ACC112 (cell line): ENCODE results near the gene SPEF1.

Experiments
- H2AFZ ChIP-seq: fragments of 200-600 bp; sonication (generic); one replicate; pipeline ENCODE4 v1.6.0; 2017; ENCODE audit warnings: antibody characterized with exemption, low read length; ENCODE audit not compliant: unreplicated experiment
- H3K27ac ChIP-seq: fragments of 200-600 bp; sonication (generic); 2 replicates; pipeline ENCODE4 v1.5.1; 2014; ENCODE audit warnings: low read depth, mild to moderate bottlenecking, antibody characterized with exemption, low read length, moderate library complexity
- H3K27me3 ChIP-seq: fragments of 200-600 bp; sonication (generic); 2 replicates; pipeline ENCODE4 v1.6.1; 2014; ENCODE audit warnings: mild to moderate bottlenecking, antibody characterized with exemption, low read length, moderate library complexity, mixed read lengths; ENCODE audit not compliant: insufficient read depth
- H3K36me3 ChIP-seq: fragments of 200-600 bp; sonication (generic); 2 replicates; pipeline ENCODE4 v1.6.1; 2016; ENCODE audit warnings: mild to moderate bottlenecking, antibody characterized with exemption, low read length, moderate library complexity, mixed read lengths; ENCODE audit not compliant: insufficient read depth
- H3K4me1 ChIP-seq: fragments of 200-600 bp; sonication (generic); one replicate; pipeline ENCODE4 v1.6.1; 2016; ENCODE audit warnings: low read length, mixed read lengths; ENCODE audit not compliant: insufficient read depth, unreplicated experiment, control insufficient read depth
- H3K4me3 ChIP-seq: fragments of 200-600 bp; sonication (generic); 2 replicates; pipeline ENCODE4 v1.5.1; 2014; ENCODE audit warnings: mild to moderate bottlenecking, low read depth, low read length
- H3K79me2 ChIP-seq: fragments of 200-600 bp; sonication (generic); one replicate; pipeline ENCODE4 v1.6.0; 2016; ENCODE audit warnings: low read length; ENCODE audit not compliant: control insufficient read depth, unreplicated experiment, insufficient read depth

Gene SPEF1

DNA sequence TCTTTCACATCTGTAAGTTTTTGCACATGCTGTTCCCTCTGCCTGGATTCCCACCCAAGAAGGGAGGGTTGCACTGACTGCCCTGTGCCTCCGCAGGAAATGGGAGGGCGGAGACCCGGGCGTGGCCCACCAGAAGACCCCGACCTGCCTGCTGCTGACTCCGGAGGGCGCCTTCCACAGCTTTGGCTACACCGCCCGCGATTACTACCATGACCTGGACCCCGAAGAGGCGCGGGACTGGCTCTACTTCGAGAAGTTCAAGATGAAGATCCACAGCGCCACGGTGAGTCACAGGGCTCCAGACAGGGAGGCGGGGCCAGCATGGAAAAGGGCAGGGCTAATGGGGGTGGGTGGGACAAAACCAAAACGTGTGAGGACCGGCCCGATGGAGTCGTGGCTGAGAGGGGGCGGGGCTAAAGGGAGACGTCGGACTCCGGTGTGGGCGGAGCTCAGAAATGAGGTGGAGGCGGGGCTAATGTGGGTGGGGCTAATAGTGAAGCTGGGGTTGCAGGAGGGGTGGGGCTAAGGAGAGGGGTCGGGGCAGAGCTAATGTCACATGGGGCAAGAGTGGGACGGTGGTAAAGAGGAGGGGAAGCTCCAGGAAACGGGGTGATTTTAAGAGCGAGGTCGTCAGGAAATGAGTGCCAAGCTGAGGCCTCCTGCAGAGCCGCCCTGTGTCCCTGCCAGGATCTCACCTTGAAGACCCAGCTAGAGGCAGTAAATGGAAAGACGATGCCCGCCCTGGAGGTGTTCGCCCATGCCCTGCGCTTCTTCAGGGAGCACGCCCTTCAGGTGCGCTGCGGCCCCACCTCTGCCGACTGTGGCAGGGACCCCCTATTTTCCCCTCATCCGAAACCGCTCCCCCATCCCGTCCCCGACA lies 36.2 kb downstream of the SPEF1 start:
- Histone ChIP-seq H3K36me3 (no peaks in the 10 kb centered on the region), H2AFZ (no peak overlapping the region), H3K79me2 (no peaks in the 10 kb centered on the region), H3K27me3 (no peaks in the 10 kb centered on the region), H3K27ac (no peak overlapping the region), H3K4me3 (no peak overlapping the region), H3K4me1 (no peaks in the 10 kb centered on the region)

GRCh38 chr20:3744037-3744436 lies 37.2 kb downstream of the SPEF1 start:
- H3K4me1 ChIP-seq = no peaks in the 10 kb centered on the region
- H3K36me3 ChIP-seq = no peaks in the 10 kb centered on the region
- no peaks in the 10 kb centered on the region for H3K79me2 ChIP-seq
- H3K27ac ChIP-seq = no peak overlapping the region
- no peak overlapping the region for H3K4me3 ChIP-seq
- no peaks in the 10 kb centered on the region for H3K27me3 ChIP-seq
- H2AFZ ChIP-seq = no peak overlapping the region

- no peak overlapping the region for H2AFZ ChIP-seq
- no peak overlapping the region for H3K4me3 ChIP-seq
- no peaks in the 10 kb centered on the region for H3K79me2 ChIP-seq
- no peak overlapping the region for H3K27ac ChIP-seq
- no peaks in the 10 kb centered on the region for H3K27me3 ChIP-seq
- no peaks in the 10 kb centered on the region for H3K36me3 ChIP-seq
- no peaks in the 10 kb centered on the region for H3K4me1 ChIP-seq
Observed at GRCh38 chr20:3743251-3743650, 38.0 kb downstream of the SPEF1 start.

DNA sequence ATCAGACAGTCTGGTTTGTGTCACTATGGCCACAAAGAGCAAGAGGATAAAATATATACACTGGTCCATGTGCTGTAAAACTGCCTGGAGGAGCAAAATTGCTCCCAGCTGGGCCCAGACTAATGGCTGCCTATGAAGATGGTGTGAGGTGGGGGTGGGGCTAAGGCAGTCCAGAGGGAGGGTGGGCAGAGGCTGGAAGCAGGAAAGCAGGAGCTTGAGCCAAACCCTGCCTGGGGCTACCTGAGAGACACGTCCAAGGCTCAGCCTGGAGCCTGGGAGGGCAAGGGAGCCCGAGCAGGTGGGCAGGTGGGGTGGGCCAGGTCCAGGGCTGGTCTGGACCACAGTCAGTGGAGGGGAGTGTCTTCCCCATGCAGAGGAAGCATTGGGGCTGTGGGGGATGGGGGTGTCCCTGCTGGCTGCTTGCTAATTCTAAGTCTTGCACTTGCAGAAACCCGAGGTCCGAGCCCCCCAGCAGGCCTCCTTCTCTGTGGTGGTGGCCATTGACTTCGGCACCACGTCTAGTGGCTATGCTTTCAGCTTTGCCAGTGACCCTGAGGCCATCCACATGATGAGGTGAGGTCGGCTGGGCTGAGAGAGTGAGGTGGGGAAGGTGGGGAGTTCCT lies 39.3 kb downstream of the SPEF1 start:
- H3K79me2 ChIP-seq = no peaks in the 10 kb centered on the region
- no peak overlapping the region for H2AFZ ChIP-seq
- no peaks in the 10 kb centered on the region for H3K4me1 ChIP-seq
- no peak overlapping the region for H3K27ac ChIP-seq
- no peak overlapping the region for H3K4me3 ChIP-seq
- no peaks in the 10 kb centered on the region for H3K27me3 ChIP-seq
- no peaks in the 10 kb centered on the region for H3K36me3 ChIP-seq

DNA sequence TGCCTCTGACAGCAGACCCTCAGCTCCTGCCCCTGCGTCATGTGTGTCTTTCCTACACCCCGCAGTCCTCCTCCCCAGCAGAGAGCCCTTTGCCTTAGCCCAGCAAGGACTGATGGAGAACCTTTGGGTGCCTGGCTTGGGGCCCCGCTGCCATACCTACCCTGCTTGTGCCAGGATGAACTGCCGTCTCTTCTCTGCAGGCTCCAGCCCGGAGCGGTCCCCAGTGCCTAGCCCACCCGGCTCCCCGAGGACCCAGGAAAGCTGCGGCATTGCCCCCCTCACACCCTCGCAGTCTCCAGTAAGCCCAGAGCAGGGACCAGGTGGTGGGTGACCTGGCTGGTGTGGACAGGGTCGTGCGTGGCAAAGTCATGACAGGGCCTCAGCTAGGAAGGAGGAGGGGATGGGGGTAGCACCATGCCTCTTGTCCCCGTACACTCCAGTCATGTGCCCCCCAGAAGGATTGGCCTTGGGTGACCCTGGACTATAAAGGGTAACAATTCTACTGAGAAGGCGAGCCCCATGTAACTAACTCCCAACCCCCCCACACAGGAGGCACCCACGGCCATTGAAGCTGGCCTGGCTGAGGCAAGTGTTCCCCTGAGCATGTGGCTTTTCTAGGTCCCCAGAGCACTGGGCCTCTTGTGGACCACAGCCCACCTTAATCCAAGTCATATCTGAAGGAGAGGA lies 40.5 kb downstream of the SPEF1 start:
- H2AFZ ChIP-seq = no peak overlapping the region
- no peak overlapping the region for H3K27ac ChIP-seq
- H3K79me2 ChIP-seq = no peaks in the 10 kb centered on the region
- H3K4me1 ChIP-seq = no peaks in the 10 kb centered on the region
- H3K36me3 ChIP-seq = no peaks in the 10 kb centered on the region
- no peaks in the 10 kb centered on the region for H3K27me3 ChIP-seq
- H3K4me3 ChIP-seq = no peak overlapping the region

DNA sequence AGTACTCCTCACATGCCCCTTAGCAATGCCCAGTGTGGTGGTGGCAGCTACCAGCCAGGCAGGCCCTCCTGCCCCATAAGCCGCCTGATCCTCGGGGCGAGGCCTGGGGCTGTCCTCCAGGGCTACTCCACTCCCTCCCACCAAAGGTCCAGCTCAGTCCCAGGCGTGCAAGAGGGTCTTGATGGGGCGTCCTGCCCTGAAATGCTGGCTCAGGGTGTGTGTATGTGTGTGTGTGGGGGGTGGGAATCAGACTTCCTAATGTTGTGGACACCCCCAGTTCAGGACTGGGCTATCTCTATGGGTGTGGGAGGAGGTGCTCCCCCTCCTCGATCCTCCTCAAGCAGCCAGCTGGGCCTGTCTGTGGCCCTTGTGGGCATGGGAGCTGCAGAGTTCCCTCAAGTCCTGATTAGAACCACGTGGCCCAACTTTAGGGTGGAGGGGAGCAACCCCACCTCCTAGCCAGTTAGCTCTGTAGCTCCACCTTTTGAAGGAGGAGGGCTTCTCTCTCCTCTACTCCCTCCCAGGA lies 41.3 kb downstream of the SPEF1 start:
- Histone ChIP-seq H3K27me3 (no peaks in the 10 kb centered on the region), H3K36me3 (no peaks in the 10 kb centered on the region), H2AFZ (no peak overlapping the region), H3K4me3 (no peak overlapping the region), H3K79me2 (no peaks in the 10 kb centered on the region), H3K27ac (no peak overlapping the region), H3K4me1 (no peaks in the 10 kb centered on the region)

GRCh38 chr20:3739054-3739925 lies 42.0 kb downstream of the SPEF1 start:
- Histone ChIP-seq H2AFZ (no peak overlapping the region), H3K4me1 (no peaks in the 10 kb centered on the region), H3K27ac (no peak overlapping the region), H3K27me3 (no peaks in the 10 kb centered on the region), H3K79me2 (no peaks in the 10 kb centered on the region), H3K4me3 (no peak overlapping the region), H3K36me3 (no peaks in the 10 kb centered on the region)

DNA sequence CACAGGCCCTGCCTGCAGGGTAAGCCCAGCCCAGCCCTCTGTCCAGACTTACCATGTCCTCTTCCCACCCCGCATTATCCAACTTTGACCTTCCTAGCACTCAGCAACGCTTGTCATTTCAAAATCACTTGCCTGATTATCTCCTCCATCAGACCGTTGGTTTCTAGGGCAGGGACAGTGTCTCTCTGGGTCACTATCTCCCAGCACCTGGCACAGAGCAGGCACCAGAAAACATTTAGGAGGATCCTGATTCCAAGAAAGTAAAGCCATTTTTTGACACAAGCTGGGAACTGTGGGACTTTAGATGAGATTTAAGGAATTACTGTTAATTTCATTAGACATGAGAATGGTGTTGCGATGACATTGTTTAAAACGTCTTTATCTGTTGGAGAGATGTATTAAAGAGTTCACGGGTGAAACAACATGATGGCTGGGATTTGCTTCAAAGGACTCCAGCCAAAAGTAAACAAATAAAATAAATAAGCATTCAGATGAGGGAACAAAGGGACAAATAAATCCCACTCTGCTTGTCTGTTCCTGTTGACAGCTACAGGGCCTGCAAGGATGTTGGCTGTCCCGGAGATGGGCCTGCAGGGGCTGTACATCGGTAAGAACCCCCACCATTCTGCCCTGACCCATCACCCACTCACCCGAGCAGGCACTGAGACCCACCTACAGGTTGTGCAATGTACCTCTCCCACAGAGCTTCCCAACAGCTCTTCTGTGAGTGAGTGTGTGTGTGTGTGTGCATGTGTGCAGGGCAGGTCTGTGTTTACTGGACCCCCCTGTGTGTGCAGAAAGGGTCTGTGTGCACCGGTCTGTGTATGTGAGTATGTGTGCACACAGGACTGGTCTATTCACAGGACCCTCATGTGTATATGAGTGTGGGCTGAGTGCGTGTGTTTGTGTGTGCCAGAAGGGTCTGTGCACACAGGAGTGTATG lies 42.9 kb downstream of the SPEF1 start:
- Histone ChIP-seq H3K4me3 (no peak overlapping the region), H3K27me3 (peaks cover 1% of the 10 kb centered on the region; the same call in 1 of the 2 replicates), H3K27ac (no peak overlapping the region), H3K4me1 (no peaks in the 10 kb centered on the region), H3K36me3 (no peaks in the 10 kb centered on the region), H3K79me2 (no peaks in the 10 kb centered on the region), H2AFZ (no peak overlapping the region)

GRCh38 chr20:3735768-3736167 lies 45.5 kb downstream of the SPEF1 start:
- Histone ChIP-seq H3K27me3 (peaks cover 25% of the 10 kb centered on the region), H3K4me3 (no peak overlapping the region), H3K36me3 (no peaks in the 10 kb centered on the region), H3K4me1 (no peaks in the 10 kb centered on the region), H3K27ac (no peak overlapping the region), H3K79me2 (no peaks in the 10 kb centered on the region), H2AFZ (no peak overlapping the region)
